Measurements from ENCODE around the gene SUCO. TPM values are rescaled to one million over a fixed set of nuclear protein-coding genes. Genes with fewer than 3 reads are reported as not detected.
A peak's percentile ranks its signal among the peaks of the same experiment; 100 is the strongest.

SUCO gene
- total and polyA plus RNA-seq, 2 experiments from 2014 or later = 18.0 to 49.8 TPM

GRCh38 chr1:172656576-172656975 is 123.6 kb downstream of the SUCO start:
- ATAC-seq (no peak), DNase-seq (ENCODE audit: low spot score) (no peak)
- Histone ChIP-seq H3K9me2 (ENCODE audit: insufficient read depth) (no peaks in the 10 kb centered on the region), H3K36me3 (ENCODE audit: insufficient read depth) (no peaks in the 10 kb centered on the region), H3F3A (replicated peaks; ENCODE audit: low read depth) (no peaks in the 10 kb centered on the region), H3K4me1 (ENCODE audit: insufficient read depth) (no peaks in the 10 kb centered on the region), H3K79me2 (replicated peaks; ENCODE audit: insufficient read depth) (no peaks in the 10 kb centered on the region), H2AFZ (peak overlapping the region; percentile 74; the same call in 1 of the 2 replicates), H3K4me3 (no peak overlapping the region), H3K27me3 (ENCODE audit: insufficient read depth) (no peaks in the 10 kb centered on the region), H3K4me2 (no peak overlapping the region), H4K20me1 (replicated peaks; ENCODE audit: insufficient read depth) (no peaks in the 10 kb centered on the region), H3K27ac (ENCODE audit: low read depth) (no peak overlapping the region)
- Mint-ChIP-seq H3K4me3 (no peak overlapping the region), H3K9me3 (no peaks in the 10 kb centered on the region), H3K27me3 (ENCODE audit: insufficient read depth, low read depth, poor library complexity) (peaks cover 4% of the 10 kb centered on the region), H3K4me1 (no peaks in the 10 kb centered on the region; the same call in 2 of the 3 replicates), H3K36me3 (ENCODE audit: low read depth) (no peaks in the 10 kb centered on the region), H3K27ac (no peak overlapping the region)
- TF ChIP-seq ZNF462 (CRISPR knock-in tag; IDR thresholded peaks at IDR 0.05) = no peak
- TF ChIP-seq STAT1 (IDR thresholded peaks at IDR 0.05; ENCODE audit: unreplicated experiment) = no peak
- no peak for TF ChIP-seq EZH2phosphoT487 (IDR thresholded peaks at IDR 0.05; ENCODE audit: unreplicated experiment)
- no peak for TF ChIP-seq ZNF331 (CRISPR knock-in tag; IDR thresholded peaks at IDR 0.05; ENCODE audit: low read depth)
- no peak for TF ChIP-seq POLR2AphosphoS5 (IDR thresholded peaks at IDR 0.05; ENCODE audit: low read depth)
- TF ChIP-seq EZH2 (IDR thresholded peaks at IDR 0.05; ENCODE audit: low read depth, unreplicated experiment) = no peak
- no peak for TF ChIP-seq JUNB (IDR thresholded peaks at IDR 0.05; ENCODE audit: unreplicated experiment)
- no peak for TF ChIP-seq CTCF (conservative IDR thresholded peaks at IDR 0.05; ENCODE audit: low read depth in 2 of 2)
- TF ChIP-seq NANOG (IDR thresholded peaks at IDR 0.05; ENCODE audit: borderline replicate concordance) = no peak
- TF ChIP-seq CREB1 (CRISPR knock-in tag; IDR thresholded peaks at IDR 0.05; ENCODE audit: low read depth) = no peak
- TF ChIP-seq ZNF114 (CRISPR knock-in tag; IDR thresholded peaks at IDR 0.05) = no peak
- TF ChIP-seq, protein P1, sequence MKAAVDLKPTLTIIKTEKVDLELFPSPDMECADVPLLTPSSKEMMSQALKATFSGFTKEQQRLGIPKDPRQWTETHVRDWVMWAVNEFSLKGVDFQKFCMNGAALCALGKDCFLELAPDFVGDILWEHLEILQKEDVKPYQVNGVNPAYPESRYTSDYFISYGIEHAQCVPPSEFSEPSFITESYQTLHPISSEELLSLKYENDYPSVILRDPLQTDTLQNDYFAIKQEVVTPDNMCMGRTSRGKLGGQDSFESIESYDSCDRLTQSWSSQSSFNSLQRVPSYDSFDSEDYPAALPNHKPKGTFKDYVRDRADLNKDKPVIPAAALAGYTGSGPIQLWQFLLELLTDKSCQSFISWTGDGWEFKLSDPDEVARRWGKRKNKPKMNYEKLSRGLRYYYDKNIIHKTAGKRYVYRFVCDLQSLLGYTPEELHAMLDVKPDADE (IDR thresholded peaks at IDR 0.05) = no peak
- no peak for TF ChIP-seq REST (IDR thresholded peaks at IDR 0.05; ENCODE audit: unreplicated experiment)
